HL-60/S4 treated with retinoic acid at 250 ng/mL for 4 days and 3 days (cell line): ENCODE results near the gene GATA3.

Source experiments
- in situ Hi-C: fragments of 300-500 bp; cut with MboI; formaldehyde crosslinking; loops from 2 replicates; pipeline ENCODE4 v1.7.0; 2022; ENCODE audit warnings: low sequenced_read_pairs

Gene GATA3

GRCh38 chr10:8037941-8038894 lies 16.3 kb upstream of the GATA3 start:
- in situ Hi-C loops = no loop called here

GRCh38 chr10:8039321-8039881 lies 15.1 kb upstream of the GATA3 start:
- in situ Hi-C loops = no loop called here

GRCh38 chr10:8040651-8041050 lies 13.8 kb upstream of the GATA3 start:
- in situ Hi-C loops = no loop called here

- in situ Hi-C loops = no loop called here
Observed at GRCh38 chr10:8041284-8041991, 13.1 kb upstream of the GATA3 start.

GRCh38 chr10:8041992-8042720 lies 12.3 kb upstream of the GATA3 start:
- in situ Hi-C loops = no loop called here

GRCh38 chr10:8042721-8043568 lies 11.5 kb upstream of the GATA3 start:
- in situ Hi-C loops = no loop called here

GRCh38 chr10:8043569-8044306 lies 10.8 kb upstream of the GATA3 start:
- in situ Hi-C loops = no loop called here

GRCh38 chr10:8044331-8044907 lies 10.1 kb upstream of the GATA3 start:
- in situ Hi-C loops = no loop called here

GRCh38 chr10:8044908-8045725 lies 9.4 kb upstream of the GATA3 start:
- in situ Hi-C loops = no loop called here

GRCh38 chr10:8045726-8046494 lies 8.6 kb upstream of the GATA3 start:
- in situ Hi-C loops = no loop called here

- in situ Hi-C loops = no loop called here
Observed at GRCh38 chr10:8047452-8048280, 6.8 kb upstream of the GATA3 start.

- in situ Hi-C loops = no loop called here
Observed at GRCh38 chr10:8048281-8049008, 6.0 kb upstream of the GATA3 start.

- in situ Hi-C loops = no loop called here
Observed at GRCh38 chr10:8049045-8049864, 5.2 kb upstream of the GATA3 start.

GRCh38 chr10:8049865-8050555 lies 4.5 kb upstream of the GATA3 start:
- in situ Hi-C loops = no loop called here
